ENCODE measurements around the gene CEP192.

GRCh38 chr18:12944709-12945108, 46.5 kb upstream of the CEP192 start:
- no peak for TF ChIP-seq CTCF (IDR thresholded peaks at IDR 0.05)
- no peak for TF ChIP-seq POLR2A (IDR thresholded peaks at IDR 0.05)
